ENCODE data around the gene SYNDIG1. TPM values are rescaled to one million over a fixed set of nuclear protein-coding genes. Genes with fewer than 3 reads are reported as not detected.

The SYNDIG1 gene
- total RNA-seq, 2 experiments from 2014 or later: not detected

DNA sequence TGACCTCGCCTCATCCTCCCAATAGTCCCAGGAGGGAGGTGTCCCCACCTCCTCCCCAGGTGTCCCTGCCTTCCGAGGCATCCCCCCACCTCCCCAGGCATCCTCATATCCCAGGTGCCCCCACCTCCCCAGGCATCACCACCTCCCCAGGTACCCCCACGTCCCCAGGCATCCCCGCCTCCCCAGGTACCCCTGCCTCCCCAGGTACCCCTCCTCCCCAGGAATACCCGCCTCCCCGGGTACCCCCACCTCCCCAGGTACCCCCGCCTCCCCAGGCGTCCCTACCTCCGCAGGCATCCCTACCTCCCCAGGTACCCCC is 198.9 kb downstream of the SYNDIG1 start:
- Mint-ChIP-seq H3K4me3 (no peak overlapping the region), H3K27ac (no peak overlapping the region), H3K27me3 (no peaks in the 10 kb centered on the region), H3K4me1 (ENCODE audit: low read depth) (no peaks in the 10 kb centered on the region), H3K9me3 (no peaks in the 10 kb centered on the region), H3K36me3 (ENCODE audit: low read depth) (no peaks in the 10 kb centered on the region)
- ATAC-seq (ENCODE audit: poor library complexity): no peak
- TF ChIP-seq, protein P1, sequence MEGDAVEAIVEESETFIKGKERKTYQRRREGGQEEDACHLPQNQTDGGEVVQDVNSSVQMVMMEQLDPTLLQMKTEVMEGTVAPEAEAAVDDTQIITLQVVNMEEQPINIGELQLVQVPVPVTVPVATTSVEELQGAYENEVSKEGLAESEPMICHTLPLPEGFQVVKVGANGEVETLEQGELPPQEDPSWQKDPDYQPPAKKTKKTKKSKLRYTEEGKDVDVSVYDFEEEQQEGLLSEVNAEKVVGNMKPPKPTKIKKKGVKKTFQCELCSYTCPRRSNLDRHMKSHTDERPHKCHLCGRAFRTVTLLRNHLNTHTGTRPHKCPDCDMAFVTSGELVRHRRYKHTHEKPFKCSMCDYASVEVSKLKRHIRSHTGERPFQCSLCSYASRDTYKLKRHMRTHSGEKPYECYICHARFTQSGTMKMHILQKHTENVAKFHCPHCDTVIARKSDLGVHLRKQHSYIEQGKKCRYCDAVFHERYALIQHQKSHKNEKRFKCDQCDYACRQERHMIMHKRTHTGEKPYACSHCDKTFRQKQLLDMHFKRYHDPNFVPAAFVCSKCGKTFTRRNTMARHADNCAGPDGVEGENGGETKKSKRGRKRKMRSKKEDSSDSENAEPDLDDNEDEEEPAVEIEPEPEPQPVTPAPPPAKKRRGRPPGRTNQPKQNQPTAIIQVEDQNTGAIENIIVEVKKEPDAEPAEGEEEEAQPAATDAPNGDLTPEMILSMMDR (IDR thresholded peaks at IDR 0.05): no peak
- CTCF ChIA-PET: no interaction called here
- H3K27me3 ChIP-seq (ENCODE audit: control insufficient read depth in 1 of 2, insufficient read depth in 2 of 2, low read length in 2 of 2): no peaks in the 10 kb centered on the region
- intact Hi-C loops (cut with DNase I, micrococcal nuclease): no loop called here
- POLR2A ChIA-PET: no interaction called here
- H3K27ac ChIP-seq (ENCODE audit: low read depth in 1 of 2, low read length in 2 of 2): no peak overlapping the region
- H3K36me3 ChIP-seq (ENCODE audit: insufficient read depth, low read length): no peaks in the 10 kb centered on the region
- no peak for DNase-seq
- no peaks in the 10 kb centered on the region for H3K4me1 ChIP-seq (ENCODE audit: insufficient read depth, low read length)
- no peak overlapping the region for H3K4me3 ChIP-seq (ENCODE audit: low read length)
- H3K9me3 ChIP-seq (ENCODE audit: control insufficient read depth in 1 of 2, insufficient read depth in 1 of 2, low read length in 2 of 2): no peaks in the 10 kb centered on the region

DNA sequence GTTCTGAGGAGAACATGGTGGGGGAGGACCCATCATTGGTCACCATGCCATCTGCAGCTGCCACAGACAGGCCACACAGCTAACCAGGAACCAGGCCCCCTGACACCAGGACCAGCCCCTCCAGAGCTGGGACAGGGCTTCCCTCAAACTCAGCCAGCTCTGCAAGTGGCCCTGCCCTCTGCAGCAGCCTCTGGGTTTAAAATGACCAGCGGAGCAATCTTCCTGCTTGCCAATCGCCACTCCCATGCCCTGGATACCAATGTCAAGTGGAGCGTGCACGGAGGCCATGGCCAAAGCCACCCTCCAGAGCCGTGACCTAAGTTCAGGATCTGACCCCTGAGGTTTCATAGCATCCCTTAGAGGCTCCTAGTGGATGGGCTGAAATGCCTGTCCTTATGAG is 199.4 kb downstream of the SYNDIG1 start:
- Histone ChIP-seq H3K27me3 (ENCODE audit: control insufficient read depth in 1 of 2, insufficient read depth in 2 of 2, low read length in 2 of 2) (no peaks in the 10 kb centered on the region), H3K4me1 (ENCODE audit: insufficient read depth, low read length) (no peaks in the 10 kb centered on the region), H3K36me3 (ENCODE audit: insufficient read depth, low read length) (no peaks in the 10 kb centered on the region), H3K4me3 (ENCODE audit: low read length) (no peak overlapping the region), H3K27ac (ENCODE audit: low read depth in 1 of 2, low read length in 2 of 2) (no peak overlapping the region), H3K9me3 (ENCODE audit: control insufficient read depth in 1 of 2, insufficient read depth in 1 of 2, low read length in 2 of 2) (no peaks in the 10 kb centered on the region)
- TF ChIP-seq, protein P1 (IDR thresholded peaks at IDR 0.05): no peak
- POLR2A ChIA-PET: no interaction called here
- Mint-ChIP-seq H3K4me3 (no peak overlapping the region), H3K4me1 (ENCODE audit: low read depth) (no peaks in the 10 kb centered on the region), H3K27ac (no peak overlapping the region), H3K36me3 (ENCODE audit: low read depth) (no peaks in the 10 kb centered on the region), H3K27me3 (no peaks in the 10 kb centered on the region), H3K9me3 (no peaks in the 10 kb centered on the region)
- ATAC-seq (ENCODE audit: poor library complexity) (no peak), DNase-seq (peak in 1 of 14 experiments; percentile 23)
- CTCF ChIA-PET: no interaction called here
- intact Hi-C loops (cut with DNase I, micrococcal nuclease): no loop called here

DNA sequence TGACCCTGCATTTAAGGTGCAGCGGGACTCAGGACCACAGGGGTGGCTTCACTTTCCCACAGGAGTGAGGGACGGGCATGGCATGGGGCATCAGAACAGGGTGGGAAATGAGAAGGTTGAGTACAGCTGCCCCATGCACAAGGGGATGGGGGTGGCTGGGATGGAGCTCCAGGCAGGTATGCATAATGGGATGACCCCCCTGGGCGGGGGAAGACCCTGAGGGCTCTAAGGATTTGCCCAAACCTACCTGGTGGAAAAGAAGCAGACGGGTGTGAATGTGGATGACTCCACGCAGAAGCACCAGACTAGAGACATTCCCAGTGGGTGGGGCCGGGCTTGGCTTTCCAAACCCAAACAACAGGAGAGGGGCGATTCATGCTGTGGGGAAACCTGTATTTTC is 200.3 kb downstream of the SYNDIG1 start:
- TF ChIP-seq, protein P1 (IDR thresholded peaks at IDR 0.05): no peak
- H3K36me3 ChIP-seq (ENCODE audit: insufficient read depth, low read length): no peaks in the 10 kb centered on the region
- H3K9me3 ChIP-seq (ENCODE audit: control insufficient read depth in 1 of 2, insufficient read depth in 1 of 2, low read length in 2 of 2): no peaks in the 10 kb centered on the region
- ChIA-PET POLR2A (no interaction called here), CTCF (no interaction called here)
- H3K27ac Mint-ChIP-seq: no peak overlapping the region
- H3K4me1 ChIP-seq (ENCODE audit: insufficient read depth, low read length): no peaks in the 10 kb centered on the region
- H3K27me3 ChIP-seq (ENCODE audit: control insufficient read depth in 1 of 2, insufficient read depth in 2 of 2, low read length in 2 of 2): no peaks in the 10 kb centered on the region
- H3K27ac ChIP-seq (ENCODE audit: low read depth in 1 of 2, low read length in 2 of 2): no peak overlapping the region
- H3K36me3 Mint-ChIP-seq (ENCODE audit: low read depth): no peaks in the 10 kb centered on the region
- no peaks in the 10 kb centered on the region for H3K27me3 Mint-ChIP-seq
- no peak for ATAC-seq (ENCODE audit: poor library complexity)
- peak in 1 of 14 experiments; percentile 25 for DNase-seq
- intact Hi-C loops (cut with DNase I, micrococcal nuclease): no loop called here
- H3K4me3 Mint-ChIP-seq: no peak overlapping the region
- H3K9me3 Mint-ChIP-seq: no peaks in the 10 kb centered on the region
- no peak overlapping the region for H3K4me3 ChIP-seq (ENCODE audit: low read length)
- no peaks in the 10 kb centered on the region for H3K4me1 Mint-ChIP-seq (ENCODE audit: low read depth)
